SKM-1 treated with dmso at 0.1 percent for 144 hours (cell line): ENCODE measurements around the gene STH.
A peak's percentile ranks its signal among the peaks of the same experiment; 100 is the strongest.

Experiments
- DNase-seq: peaks from one replicate; lab custom pipeline; 2025; ENCODE audit not compliant: unreplicated experiment; lab: John Stamatoyannopoulos, UW

STH gene

DNA sequence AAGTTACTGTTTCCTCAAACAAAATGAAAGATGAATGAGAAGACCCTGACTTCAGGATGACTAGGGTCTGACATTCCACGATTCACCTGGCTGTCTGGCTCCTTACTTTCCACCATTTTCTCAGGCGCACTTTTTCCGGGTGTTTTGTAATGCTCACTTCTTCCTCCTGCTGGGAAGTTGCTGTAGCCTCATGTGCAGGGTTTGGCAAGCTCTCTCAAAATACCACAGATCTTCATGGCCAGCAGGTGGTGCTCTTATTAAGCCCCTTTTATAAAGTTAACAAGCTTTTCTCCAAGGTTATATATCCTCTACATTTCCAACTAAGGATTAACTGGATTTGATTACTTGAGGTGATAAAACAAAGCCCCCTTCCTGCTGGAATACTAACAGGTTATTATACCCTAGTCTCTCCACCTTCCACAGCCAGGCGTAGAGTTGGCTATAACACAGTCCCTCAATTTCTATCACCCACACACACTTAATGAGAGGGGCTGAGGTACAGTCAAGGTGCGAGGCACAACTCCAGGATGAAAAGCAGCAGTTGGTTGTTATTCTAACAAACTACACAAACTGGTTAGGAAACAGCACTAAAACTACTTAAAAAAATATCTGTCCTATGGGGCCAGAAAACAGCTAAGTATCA is 45.4 kb downstream of the STH start:
- peak; percentile 51 for DNase-seq

DNA sequence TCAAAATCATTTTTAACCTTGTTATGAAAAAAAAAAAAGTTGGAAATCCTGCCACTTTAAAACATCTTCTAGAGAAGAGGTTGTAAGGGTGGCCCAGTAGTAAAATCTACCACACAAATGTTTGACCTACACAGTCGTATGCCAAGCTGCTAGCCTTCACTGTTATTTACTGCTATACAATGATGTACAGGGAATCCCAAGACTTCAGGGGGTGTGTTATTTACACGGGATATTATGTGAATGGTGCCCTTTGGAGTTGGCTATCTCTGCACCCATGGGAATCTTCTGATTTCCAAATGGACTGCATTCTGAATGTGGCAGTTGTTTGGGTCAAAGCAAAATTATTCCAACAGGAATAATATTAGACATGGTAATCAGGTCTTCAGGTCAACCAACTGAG is 45.9 kb downstream of the STH start:
- DNase-seq: no peak

DNA sequence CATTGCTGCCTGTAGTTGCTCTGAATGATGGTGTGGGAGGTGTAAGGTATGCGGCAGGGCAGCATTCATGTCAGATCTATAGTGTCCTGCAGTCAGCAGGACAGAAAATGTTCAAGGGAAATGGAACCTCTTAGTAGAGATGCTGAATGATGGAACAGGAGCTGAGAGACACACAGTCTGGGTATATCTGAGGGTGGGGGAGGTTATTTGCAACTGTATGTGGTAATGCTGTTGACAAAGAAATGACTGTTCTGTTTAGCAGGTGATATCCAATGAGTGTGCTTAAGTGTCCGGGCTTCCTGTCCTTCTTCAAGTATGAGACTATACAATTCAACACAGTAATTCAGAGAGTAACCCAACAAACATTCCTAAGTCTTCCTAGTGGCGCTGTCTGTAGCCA is 46.6 kb downstream of the STH start:
- DNase-seq: no peak

DNA sequence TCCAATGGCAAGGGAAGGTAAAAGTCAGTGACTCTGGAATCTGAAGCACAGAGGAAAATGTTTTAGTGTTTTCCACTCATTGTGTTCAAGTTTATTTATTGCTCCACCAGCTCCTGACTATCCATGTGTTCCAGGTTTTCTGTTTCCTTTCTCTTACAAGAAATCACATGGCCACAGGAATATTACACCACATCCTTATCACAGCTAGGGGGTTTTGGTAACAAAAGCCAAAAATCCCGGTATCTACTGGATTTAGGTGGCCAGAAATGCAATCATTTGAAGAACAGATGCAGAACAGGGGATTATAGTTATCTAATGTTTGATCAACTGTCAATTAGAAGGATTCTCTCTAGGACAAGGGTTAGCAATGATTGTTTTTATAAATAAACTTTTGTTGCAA is 47.9 kb downstream of the STH start:
- no peak for DNase-seq

DNA sequence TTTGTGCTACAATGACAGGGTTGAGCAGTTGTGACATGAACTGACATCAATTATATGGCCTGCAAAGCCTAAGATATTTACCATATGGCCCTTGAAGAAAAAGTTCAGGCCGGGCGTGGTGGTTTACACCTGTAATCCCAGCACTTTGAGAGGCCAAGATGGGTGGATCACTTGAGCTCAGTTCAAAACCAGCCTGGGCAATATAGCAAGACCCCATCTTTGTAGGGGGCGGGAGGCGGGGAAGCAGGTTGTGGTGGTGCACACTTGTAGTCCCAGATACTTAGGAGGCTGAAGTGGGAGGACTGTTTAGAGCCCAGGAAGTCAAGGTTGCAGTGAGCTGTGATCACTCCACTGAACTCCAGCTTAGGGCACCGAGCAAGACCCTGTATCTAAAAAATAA is 48.3 kb downstream of the STH start:
- DNase-seq: no peak

DNA sequence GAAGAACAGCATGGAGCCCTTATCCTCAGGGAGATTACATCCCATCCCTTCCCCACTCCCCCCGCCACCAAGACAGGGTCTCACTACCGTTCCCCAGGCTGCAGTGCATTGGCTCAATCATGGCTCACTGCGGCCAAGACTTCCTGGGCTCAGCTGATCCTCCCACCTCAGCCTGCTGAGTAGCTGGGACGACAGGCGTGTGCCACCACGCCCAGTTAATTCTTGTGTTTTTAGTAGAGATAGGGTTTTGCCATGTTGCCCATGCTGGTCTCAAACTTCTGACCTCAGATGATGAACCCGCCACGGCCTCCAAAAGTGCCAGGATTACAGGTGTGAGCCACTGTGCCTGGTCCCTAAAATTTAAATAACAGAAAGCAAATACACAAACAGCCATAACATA is 48.8 kb downstream of the STH start:
- DNase-seq: no peak
